MCF 10A (cell line): ENCODE measurements around the gene ACAA1. TPM values are rescaled to one million over a fixed set of nuclear protein-coding genes. Genes with fewer than 3 reads are reported as not detected.

Experiments used
- BruUV-seq: library from RNA; stranded (reverse); fragments of 400-500 nt; replicated peaks from 2 replicates; lab custom pipeline; 2021; lab: Mats Ljungman, UMichigan
- CTCF ChIA-PET: fragments of 300-600 bp; sonication (Branson Sonifier 250); formaldehyde crosslinking; extraction: SDS; loops from one replicate; lab custom pipeline; 2021; ENCODE audit warnings: antibody characterized with exemption, inconsistent platforms; lab: Yijun Ruan, JAX
- POLR2A ChIA-PET: fragments of 300-600, 350-650 bp; sonication (Branson Sonifier 250); formaldehyde crosslinking; extraction: SDS; loops from one replicate; lab custom pipeline; 2020; ENCODE audit warnings: antibody characterized with exemption, inconsistent platforms; lab: Yijun Ruan, JAX
- DNase-seq: peaks from one replicate; pipeline ENCODE4 v3.0.0-alpha.2; 2018; ENCODE audit not compliant: unreplicated experiment
- H3K27ac Mint-ChIP-seq: one replicate; pipeline ENCODE4 v1.8.0; 2022; ENCODE audit warnings: mild to moderate bottlenecking, low read depth, mixed read lengths; ENCODE audit not compliant: unreplicated experiment
- H3K27me3 Mint-ChIP-seq: one replicate; pipeline ENCODE4 v1.8.0; 2022; ENCODE audit warnings: mixed read lengths; ENCODE audit not compliant: insufficient read depth, unreplicated experiment
- H3K36me3 Mint-ChIP-seq: one replicate; pipeline ENCODE4 v1.8.0; 2022; ENCODE audit warnings: mild to moderate bottlenecking, moderate library complexity, mixed read lengths; ENCODE audit not compliant: insufficient read depth, unreplicated experiment
- H3K4me1 Mint-ChIP-seq: one replicate; pipeline ENCODE4 v1.8.0; 2022; ENCODE audit warnings: mixed read lengths; ENCODE audit not compliant: insufficient read depth, unreplicated experiment
- H3K4me3 Mint-ChIP-seq: one replicate; pipeline ENCODE4 v1.8.0; 2022; ENCODE audit warnings: mild to moderate bottlenecking, moderate library complexity, mixed read lengths; ENCODE audit not compliant: unreplicated experiment
- H3K9me3 Mint-ChIP-seq: one replicate; pipeline ENCODE4 v1.8.0; 2022; ENCODE audit warnings: mixed read lengths; ENCODE audit not compliant: unreplicated experiment
- intact Hi-C: fragments of 100-400 bp; cut with micrococcal nuclease; formaldehyde crosslinking; loops from 2 replicates; pipeline ENCODE4 v1.14.1; 2022
- total RNA-seq: library from RNA; stranded (reverse); gene quantifications from 2 replicates; pipeline ENCODE4 v1.2.3, GENCODE V29; 2022
- TF ChIP-seq, protein P1 (sequence below): fragments of 200-600 bp; IDR thresholded peaks from one replicate; pipeline ENCODE4 v1.8.0; 2022; ENCODE audit warnings: antibody characterized with exemption, mild to moderate bottlenecking; ENCODE audit not compliant: unreplicated experiment

Gene ACAA1
- total RNA-seq, 1 experiment from 2014 or later = 46.7 TPM

DNA sequence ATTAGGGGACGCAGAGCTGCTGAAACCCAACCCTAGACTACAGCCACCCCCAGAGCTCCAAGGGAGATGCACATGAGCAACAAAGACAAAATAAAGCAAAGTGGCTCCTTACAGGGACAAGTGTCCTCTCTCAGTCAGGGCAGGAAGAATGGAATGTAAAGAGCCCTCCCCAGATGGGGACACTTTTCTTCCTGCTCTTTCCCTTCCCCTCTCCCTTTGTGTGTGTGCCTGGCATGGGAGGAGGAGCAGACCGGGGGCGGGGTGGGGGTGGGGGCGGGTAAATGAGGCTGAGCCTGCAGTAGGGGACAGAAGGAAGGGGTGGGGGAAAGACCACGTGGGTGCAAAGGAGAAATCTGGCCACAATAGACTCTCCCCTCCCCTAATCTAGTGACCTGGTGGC, 37.4 kb downstream of the ACAA1 start:
- no peaks in the 10 kb centered on the region for H3K9me3 Mint-ChIP-seq
- ChIA-PET CTCF (interaction anchor here (0.7 kb wide), 1 partner anchor 10 kb away, joined by 3 read pairs; no protein-coding TSS in a partner anchor), POLR2A (no interaction called here)
- H3K27ac Mint-ChIP-seq = no peak overlapping the region
- BruUV-seq = no TSS peak
- H3K27me3 Mint-ChIP-seq = peaks cover 30% of the 10 kb centered on the region
- TF ChIP-seq, protein P1, sequence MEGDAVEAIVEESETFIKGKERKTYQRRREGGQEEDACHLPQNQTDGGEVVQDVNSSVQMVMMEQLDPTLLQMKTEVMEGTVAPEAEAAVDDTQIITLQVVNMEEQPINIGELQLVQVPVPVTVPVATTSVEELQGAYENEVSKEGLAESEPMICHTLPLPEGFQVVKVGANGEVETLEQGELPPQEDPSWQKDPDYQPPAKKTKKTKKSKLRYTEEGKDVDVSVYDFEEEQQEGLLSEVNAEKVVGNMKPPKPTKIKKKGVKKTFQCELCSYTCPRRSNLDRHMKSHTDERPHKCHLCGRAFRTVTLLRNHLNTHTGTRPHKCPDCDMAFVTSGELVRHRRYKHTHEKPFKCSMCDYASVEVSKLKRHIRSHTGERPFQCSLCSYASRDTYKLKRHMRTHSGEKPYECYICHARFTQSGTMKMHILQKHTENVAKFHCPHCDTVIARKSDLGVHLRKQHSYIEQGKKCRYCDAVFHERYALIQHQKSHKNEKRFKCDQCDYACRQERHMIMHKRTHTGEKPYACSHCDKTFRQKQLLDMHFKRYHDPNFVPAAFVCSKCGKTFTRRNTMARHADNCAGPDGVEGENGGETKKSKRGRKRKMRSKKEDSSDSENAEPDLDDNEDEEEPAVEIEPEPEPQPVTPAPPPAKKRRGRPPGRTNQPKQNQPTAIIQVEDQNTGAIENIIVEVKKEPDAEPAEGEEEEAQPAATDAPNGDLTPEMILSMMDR = no peak
- H3K4me1 Mint-ChIP-seq = no peaks in the 10 kb centered on the region
- H3K36me3 Mint-ChIP-seq = peaks cover 11% of the 10 kb centered on the region
- intact Hi-C loops = no loop called here
- H3K4me3 Mint-ChIP-seq = no peak overlapping the region
- no peak for DNase-seq

DNA sequence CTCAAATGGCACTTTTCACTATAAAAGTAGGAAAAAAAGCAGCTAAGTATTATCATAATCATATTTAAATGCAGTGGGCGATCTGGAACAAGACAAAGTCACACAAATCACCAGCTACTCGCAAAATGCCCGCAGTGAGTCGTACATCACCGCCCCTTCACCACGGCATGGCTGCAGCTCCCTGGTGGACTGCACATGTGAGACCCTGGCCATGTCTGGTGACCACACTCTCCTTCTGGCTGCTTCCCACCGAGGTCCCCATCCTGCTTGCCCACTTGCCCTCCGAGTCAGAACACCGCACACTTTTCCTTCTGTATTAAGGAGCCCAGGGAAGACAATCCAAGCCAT, 38.6 kb downstream of the ACAA1 start:
- no TSS peak for BruUV-seq
- POLR2A ChIA-PET = no interaction called here
- intact Hi-C loops = no loop called here
- Mint-ChIP-seq H3K9me3 (no peaks in the 10 kb centered on the region), H3K27me3 (peaks cover 42% of the 10 kb centered on the region), H3K4me1 (no peaks in the 10 kb centered on the region), H3K27ac (no peak overlapping the region), H3K36me3 (peaks cover 11% of the 10 kb centered on the region), H3K4me3 (no peak overlapping the region)
- DNase-seq = no peak
- TF ChIP-seq, protein P1 = no peak
- CTCF ChIA-PET = interaction anchor here (0.7 to 0.8 kb wide), 2 partner anchors 19 to 792 kb away, joined by 3 to 6 read pairs; no protein-coding TSS in a partner anchor

DNA sequence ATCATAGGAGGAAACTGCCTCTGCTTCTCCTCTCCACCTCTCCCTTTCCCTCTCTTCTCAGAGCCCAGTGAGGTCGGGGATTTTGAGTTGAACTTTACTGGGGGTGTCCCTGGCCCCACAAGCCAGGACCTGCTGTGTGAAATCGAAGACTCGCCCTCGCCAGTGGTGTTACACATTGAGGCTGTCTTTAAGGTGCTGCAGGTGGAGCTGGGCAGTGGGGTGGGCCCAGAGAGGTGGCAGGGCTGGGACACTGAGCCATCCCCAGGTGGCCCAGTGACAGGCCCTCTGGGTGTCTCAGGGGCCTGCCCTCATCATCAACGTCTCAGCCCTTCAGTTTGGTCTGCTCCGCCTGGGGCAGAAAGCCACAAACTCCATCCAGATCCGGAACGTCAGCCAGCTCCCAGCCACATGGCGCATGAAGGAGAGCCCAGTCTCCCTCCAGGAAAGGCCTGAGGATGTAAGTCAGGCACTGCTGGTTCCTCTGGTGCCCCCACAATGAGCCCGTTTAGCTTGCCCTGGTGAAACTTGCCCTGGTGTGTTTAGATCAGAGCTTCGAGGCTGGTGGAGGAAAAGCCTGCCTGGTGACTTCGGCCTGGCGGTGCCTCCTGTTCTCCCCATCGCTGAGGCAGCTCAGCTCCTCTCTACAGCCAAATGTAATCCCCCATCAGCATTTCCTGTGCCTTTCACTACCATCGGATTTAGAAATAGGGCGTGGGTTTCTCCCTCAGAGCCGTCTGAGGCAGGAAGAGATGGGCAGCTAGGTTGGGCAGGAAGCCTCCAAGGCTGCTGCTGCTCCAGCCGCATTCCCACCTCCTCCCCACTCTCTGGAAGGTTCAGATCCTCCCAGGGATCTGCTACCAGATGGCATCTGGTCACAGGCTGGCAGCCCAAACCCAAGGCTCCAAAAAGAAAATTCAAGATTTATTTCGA, 39.2 kb downstream of the ACAA1 start:
- TF ChIP-seq, protein P1 = no peak
- peaks cover 11% of the 10 kb centered on the region for H3K36me3 Mint-ChIP-seq
- H3K4me3 Mint-ChIP-seq = no peak overlapping the region
- no peak for DNase-seq
- POLR2A ChIA-PET = no interaction called here
- H3K27me3 Mint-ChIP-seq = peaks cover 38% of the 10 kb centered on the region
- no peak overlapping the region for H3K27ac Mint-ChIP-seq
- H3K9me3 Mint-ChIP-seq = no peaks in the 10 kb centered on the region
- BruUV-seq = no TSS peak
- CTCF ChIA-PET = interaction anchor here (0.8 kb wide), 1 partner anchor 20 kb away, joined by 6 read pairs; no protein-coding TSS in a partner anchor
- intact Hi-C loops = no loop called here
- no peaks in the 10 kb centered on the region for H3K4me1 Mint-ChIP-seq

DNA sequence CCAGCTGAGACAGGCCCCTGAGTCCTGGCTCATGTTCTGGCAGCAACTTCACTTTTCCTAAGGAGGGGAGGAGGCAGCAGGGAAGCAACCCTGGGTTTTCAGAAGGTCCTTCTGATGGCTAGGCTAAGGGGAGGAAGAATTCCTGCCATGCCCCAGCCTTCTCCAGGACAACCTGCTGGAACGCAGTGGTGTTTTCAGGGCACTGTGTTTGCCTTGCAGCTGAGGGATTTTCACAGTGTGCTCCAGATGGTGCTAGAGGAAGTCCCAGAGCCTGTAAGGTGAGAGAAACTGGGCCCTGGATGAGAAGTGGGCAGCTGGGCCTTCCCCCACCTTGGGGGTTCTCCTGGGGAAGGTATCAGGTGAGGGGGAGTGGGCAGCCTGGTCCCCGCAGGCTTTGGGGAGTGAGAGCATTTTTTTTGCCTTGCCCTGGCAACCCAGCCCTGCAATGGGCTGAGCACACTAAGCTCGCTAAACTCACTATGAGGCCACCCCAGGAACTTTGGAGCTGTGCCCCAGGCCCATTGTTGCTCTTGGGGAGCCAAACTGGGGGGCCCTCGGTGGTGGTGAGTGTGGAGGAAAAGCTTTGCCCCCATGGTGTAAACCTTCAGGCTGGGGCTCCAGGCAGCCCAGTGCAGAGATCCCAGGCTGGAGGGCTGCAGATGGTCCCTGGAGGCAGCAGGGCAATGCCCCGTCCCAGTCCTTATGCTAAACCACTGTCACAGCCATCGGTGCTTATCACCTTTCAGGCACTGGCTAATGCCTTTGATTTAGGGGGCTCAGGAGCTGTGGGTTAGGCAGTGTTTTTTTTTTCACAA, 41.1 kb downstream of the ACAA1 start:
- Mint-ChIP-seq H3K9me3 (no peaks in the 10 kb centered on the region), H3K27me3 (peaks cover 45% of the 10 kb centered on the region), H3K4me1 (no peaks in the 10 kb centered on the region), H3K36me3 (peaks cover 11% of the 10 kb centered on the region), H3K4me3 (no peak overlapping the region), H3K27ac (no peak overlapping the region)
- CTCF ChIA-PET = interaction anchor here (0.6 kb wide), 1 partner anchor 162 kb away, joined by 4 read pairs; no protein-coding TSS in a partner anchor
- no TSS peak for BruUV-seq
- TF ChIP-seq, protein P1 = no peak
- intact Hi-C loops = no loop called here
- POLR2A ChIA-PET = no interaction called here
- DNase-seq = no peak
